ENCODE measurements around the gene ROBO1. TPM values are rescaled to one million over a fixed set of nuclear protein-coding genes. Genes with fewer than 3 reads are reported as not detected.

The ROBO1 gene
- total RNA-seq, 4 donors from 2014 or later, result 25.0 to 42.6 (median 35.7) TPM

DNA sequence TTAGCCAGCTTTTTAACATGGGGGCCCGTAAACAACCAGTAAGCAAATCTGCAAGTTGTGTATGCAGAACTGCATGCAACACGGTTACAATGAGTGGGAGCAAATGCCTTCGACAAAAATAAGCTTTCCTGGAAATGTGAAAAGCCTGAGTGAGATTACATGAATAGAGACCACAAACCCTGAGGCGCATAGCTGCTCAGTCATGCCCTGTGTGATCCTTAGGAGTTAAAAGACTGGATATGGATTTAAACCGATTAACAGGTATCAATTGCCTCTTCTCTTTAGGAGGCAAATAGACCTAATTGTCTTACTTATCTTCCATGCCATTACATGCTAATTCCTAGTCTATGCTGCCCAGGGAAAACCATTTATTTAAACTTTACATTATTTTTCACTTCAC lies 810.3 kb downstream of the ROBO1 start:
- no peak overlapping the region for H3K27ac ChIP-seq
- intact Hi-C loops (cut with DNase I), result no loop called here

DNA sequence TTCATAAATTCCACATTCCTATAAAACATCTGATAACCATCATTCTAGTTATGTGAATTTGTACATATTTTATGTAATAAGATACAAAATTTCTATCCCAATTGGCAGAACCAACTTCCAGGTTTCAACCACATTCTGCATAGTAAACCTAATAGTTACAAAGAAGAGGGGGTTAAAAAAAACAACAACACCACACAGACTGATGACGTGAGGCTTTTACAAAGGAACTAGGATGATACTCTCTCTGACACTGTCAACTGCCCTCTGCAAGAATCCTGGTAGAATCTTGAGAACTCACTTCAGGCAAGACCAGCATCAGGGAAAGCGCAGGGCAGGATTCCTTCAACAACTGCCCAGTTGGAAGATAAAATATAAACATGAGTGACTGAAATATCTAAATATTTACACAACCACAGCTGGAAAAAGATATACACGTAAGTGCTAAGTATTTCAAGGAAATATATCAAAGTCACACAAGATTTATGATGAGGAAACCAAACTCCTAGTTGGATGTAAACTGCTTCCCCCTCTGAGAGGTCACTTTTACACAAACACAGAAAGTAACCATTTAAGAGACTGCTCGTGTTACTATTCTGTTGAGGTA lies 816.4 kb downstream of the ROBO1 start:
- DNase-seq, result no peak
- Histone ChIP-seq H3K9me3 (no peaks in the 10 kb centered on the region), H3K4me1 (no peaks in the 10 kb centered on the region), H3K4me3 (no peak overlapping the region), H3K27ac (no peak overlapping the region), H3K27me3 (no peaks in the 10 kb centered on the region), H3K36me3 (no peaks in the 10 kb centered on the region)
- WGBS, 2 donors, result 53 to 58% methylated on average over 4 of the region's 4 CpGs
- TF ChIP-seq POLR2A (IDR thresholded peaks at IDR 0.05), result no peak
- TF ChIP-seq, protein P1, sequence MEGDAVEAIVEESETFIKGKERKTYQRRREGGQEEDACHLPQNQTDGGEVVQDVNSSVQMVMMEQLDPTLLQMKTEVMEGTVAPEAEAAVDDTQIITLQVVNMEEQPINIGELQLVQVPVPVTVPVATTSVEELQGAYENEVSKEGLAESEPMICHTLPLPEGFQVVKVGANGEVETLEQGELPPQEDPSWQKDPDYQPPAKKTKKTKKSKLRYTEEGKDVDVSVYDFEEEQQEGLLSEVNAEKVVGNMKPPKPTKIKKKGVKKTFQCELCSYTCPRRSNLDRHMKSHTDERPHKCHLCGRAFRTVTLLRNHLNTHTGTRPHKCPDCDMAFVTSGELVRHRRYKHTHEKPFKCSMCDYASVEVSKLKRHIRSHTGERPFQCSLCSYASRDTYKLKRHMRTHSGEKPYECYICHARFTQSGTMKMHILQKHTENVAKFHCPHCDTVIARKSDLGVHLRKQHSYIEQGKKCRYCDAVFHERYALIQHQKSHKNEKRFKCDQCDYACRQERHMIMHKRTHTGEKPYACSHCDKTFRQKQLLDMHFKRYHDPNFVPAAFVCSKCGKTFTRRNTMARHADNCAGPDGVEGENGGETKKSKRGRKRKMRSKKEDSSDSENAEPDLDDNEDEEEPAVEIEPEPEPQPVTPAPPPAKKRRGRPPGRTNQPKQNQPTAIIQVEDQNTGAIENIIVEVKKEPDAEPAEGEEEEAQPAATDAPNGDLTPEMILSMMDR (IDR thresholded peaks at IDR 0.05), result no peak
- intact Hi-C loops (cut with DNase I), result no loop called here

More for the DNA sequence above, 810.3 kb downstream of the ROBO1 start:
- H3K36me3 ChIP-seq, result no peaks in the 10 kb centered on the region
- H3K27me3 ChIP-seq, result no peaks in the 10 kb centered on the region
- no peaks in the 10 kb centered on the region for H3K4me1 ChIP-seq
- WGBS, 2 donors, result 32 to 43% methylated on average over 5 of the region's 5 CpGs
- TF ChIP-seq, protein P1 (IDR thresholded peaks at IDR 0.05), result no peak
- TF ChIP-seq POLR2A (IDR thresholded peaks at IDR 0.05), result no peak
- no peaks in the 10 kb centered on the region for H3K9me3 ChIP-seq
- H3K4me3 ChIP-seq, result no peak overlapping the region
- no peak for DNase-seq

DNA sequence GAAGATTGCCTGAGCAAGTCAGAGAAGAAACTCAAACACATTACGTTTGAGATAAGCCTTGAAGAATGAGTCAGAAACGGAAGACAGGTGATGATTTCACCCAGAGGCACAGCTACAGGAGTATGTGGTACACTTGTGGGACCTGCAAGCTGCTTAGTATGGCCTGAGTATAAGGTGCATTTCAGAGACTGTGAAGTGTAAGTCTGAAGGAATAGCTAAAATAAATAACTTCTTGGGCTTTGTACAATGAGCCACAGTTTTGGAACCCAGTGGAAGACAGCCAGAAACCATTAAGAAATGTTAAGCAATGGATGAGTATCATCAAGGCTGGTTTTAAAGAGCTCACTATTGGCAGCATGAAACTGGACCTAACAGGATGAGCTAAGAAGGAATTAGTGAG lies 826.2 kb downstream of the ROBO1 start:
- H3K27me3 ChIP-seq, result no peaks in the 10 kb centered on the region
- TF ChIP-seq POLR2A (IDR thresholded peaks at IDR 0.05), result no peak
- TF ChIP-seq, protein P1 (IDR thresholded peaks at IDR 0.05), result no peak
- H3K9me3 ChIP-seq, result peaks cover 0 to 13% (median 8%) of the 10 kb centered on the region in 3 donors
- peaks cover 0 to 10% (median 5%) of the 10 kb centered on the region in 3 donors for H3K4me1 ChIP-seq
- peaks cover 0 to 10% (median 0%) of the 10 kb centered on the region in 3 donors for H3K36me3 ChIP-seq
- H3K4me3 ChIP-seq, result no peak overlapping the region
- no peak overlapping the region for H3K27ac ChIP-seq
- 31 to 43% methylated on average over 2 of the region's 2 CpGs for WGBS, 2 donors
- intact Hi-C loops (cut with DNase I), result no loop called here
- no peak for DNase-seq

DNA sequence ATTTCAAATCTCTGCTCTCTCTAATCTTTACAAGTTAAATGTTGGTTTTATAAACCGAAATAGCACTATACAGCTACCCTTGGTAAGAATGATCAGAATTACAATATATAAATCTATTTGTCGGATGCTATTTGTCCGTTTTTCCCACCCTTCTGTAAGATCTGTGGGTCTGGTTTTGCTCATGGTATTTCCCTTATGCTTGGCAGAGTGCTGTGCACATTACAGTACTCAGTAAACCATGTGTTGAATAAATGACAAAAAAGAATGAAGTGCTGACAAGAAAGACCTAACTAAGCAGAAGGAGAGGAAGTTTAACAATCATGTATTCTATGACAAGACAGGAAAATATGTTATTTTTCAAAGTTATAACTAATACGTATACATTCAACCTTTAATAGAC lies 827.2 kb downstream of the ROBO1 start:
- intact Hi-C loops (cut with DNase I), result no loop called here
- Histone ChIP-seq H3K4me1 (peaks cover 0 to 10% (median 5%) of the 10 kb centered on the region in 3 donors), H3K27ac (no peak overlapping the region), H3K4me3 (no peak overlapping the region), H3K9me3 (peaks cover 0 to 13% (median 5%) of the 10 kb centered on the region in 3 donors), H3K36me3 (peaks cover 0 to 10% (median 0%) of the 10 kb centered on the region in 3 donors), H3K27me3 (no peaks in the 10 kb centered on the region)
- no peak for DNase-seq
- 76 to 78% methylated on average over 4 of the region's 4 CpGs for WGBS, 2 donors
- TF ChIP-seq POLR2A (IDR thresholded peaks at IDR 0.05), result no peak
- TF ChIP-seq, protein P1 (IDR thresholded peaks at IDR 0.05), result no peak

DNA sequence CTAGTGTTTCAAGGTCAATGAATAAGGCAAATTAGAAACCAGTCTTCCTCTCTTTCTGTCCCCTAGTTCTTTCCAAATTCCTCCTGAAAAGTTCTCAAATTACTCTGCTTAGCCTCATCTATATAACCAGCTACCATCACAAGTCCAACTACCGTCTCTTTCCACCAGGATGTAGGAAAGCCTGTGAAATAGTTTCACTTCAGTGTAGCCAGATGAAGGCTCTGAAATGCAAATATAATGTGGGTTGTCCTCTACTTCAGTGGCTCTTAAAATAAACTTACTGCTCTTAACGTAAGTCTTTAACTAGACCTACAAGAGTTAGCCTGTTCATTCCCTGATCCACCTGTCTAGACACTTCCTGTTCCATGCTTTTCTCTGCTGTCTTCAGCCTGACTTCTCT lies 827.7 kb downstream of the ROBO1 start:
- Histone ChIP-seq H3K9me3 (peaks cover 0 to 8% (median 0%) of the 10 kb centered on the region in 3 donors), H3K27me3 (no peaks in the 10 kb centered on the region), H3K4me3 (no peak overlapping the region), H3K36me3 (peaks cover 0 to 10% (median 0%) of the 10 kb centered on the region in 3 donors), H3K27ac (no peak overlapping the region), H3K4me1 (peaks cover 0 to 10% (median 5%) of the 10 kb centered on the region in 3 donors)
- DNase-seq, result no peak
- WGBS, 2 donors, result 78 to 86% methylated on average over 2 of the region's 2 CpGs
- intact Hi-C loops (cut with DNase I), result no loop called here
- TF ChIP-seq POLR2A (IDR thresholded peaks at IDR 0.05), result no peak
- TF ChIP-seq, protein P1 (IDR thresholded peaks at IDR 0.05), result no peak
